DND-41 (cell line): ENCODE results near the gene ENTPD2.

Experiments
- CTCF ChIP-seq: IDR thresholded peaks from 2 replicates; pipeline ENCODE4 v1.5.1; 2012; ENCODE audit warnings: borderline replicate concordance, low read length, moderate library complexity, mild to moderate bottlenecking; ENCODE audit not compliant: poor library complexity, severe bottlenecking; ENCODE audit errors: extremely low read depth
- EZH2 ChIP-seq: IDR thresholded peaks from 3 replicates; pipeline ENCODE4 v1.6.1; 2012; ENCODE audit warnings: borderline replicate concordance, low read depth, mild to moderate bottlenecking, moderate library complexity, low read length, inconsistent platforms; ENCODE audit not compliant: severe bottlenecking

GRCh38 chr9:137015540-137015930 lies 38.3 kb downstream of the ENTPD2 start:
- TF ChIP-seq EZH2, result no peak
- TF ChIP-seq CTCF, result no peak
